Erythroblast (primary cell): Measurements from ENCODE around the gene KAT8.

Source experiments
- GATA1 ChIP-seq: IDR thresholded peaks from 2 replicates; pipeline ENCODE4 v1.6.1; 2011; ENCODE audit warnings: low read depth, mild to moderate bottlenecking, control low read depth, low read length, moderate library complexity
- POLR2A ChIP-seq: IDR thresholded peaks from 2 replicates; pipeline ENCODE4 v1.6.1; 2011; ENCODE audit warnings: mild to moderate bottlenecking, low read length

DNA sequence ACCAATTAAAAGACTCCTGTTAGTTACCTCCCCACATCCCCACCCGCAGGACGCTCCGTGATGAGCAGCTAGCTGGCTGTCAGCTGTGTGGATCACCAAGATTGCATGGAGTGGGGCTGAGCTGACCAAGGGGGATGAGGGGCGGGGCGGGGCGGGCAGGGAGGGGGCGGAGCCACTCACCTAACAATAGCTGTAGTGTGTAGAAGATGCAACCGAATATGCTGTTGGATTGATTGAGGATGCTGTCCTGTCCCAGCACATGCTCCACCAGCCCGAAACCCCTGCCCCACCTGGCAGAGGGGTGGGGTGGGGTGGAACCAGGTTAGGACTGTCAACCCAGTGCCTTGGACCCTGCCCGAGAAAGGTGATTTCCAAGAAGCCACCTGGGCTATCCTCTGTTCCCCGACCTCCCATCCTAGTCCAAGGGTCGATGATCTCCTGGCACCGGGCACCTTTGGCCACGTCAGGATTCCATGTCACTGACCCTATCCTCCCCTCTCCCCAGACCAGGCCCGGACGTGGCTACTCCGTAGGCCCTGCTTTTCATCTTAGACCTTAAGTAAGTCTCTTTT, 24.2 kb upstream of the KAT8 start:
- no peak for TF ChIP-seq POLR2A
- TF ChIP-seq GATA1 = no peak
